Mucosa of stomach (tissue), 1 donor: ENCODE data around the gene ACTG2.
"Not testable (repeated sequence)": the region's sequence is repeated elsewhere in the genome, so short reads cannot be mapped to it uniquely, and the experiment has no call there.

Source experiments
- H3K27me3 ChIP-seq: one replicate; pipeline ENCODE4 v1.7.0; 2013; ENCODE audit warnings: mild to moderate bottlenecking, low read length; ENCODE audit not compliant: control insufficient read depth, insufficient read depth
- H3K36me3 ChIP-seq: one replicate; pipeline ENCODE4 v1.7.0; 2013; ENCODE audit warnings: low read length; ENCODE audit not compliant: control insufficient read depth, insufficient read depth
- H3K4me1 ChIP-seq: one replicate; pipeline ENCODE4 v1.7.0; 2013; ENCODE audit warnings: mild to moderate bottlenecking, low read length; ENCODE audit not compliant: control insufficient read depth, insufficient read depth
- H3K4me3 ChIP-seq: one replicate; pipeline ENCODE4 v1.7.0; 2013; ENCODE audit warnings: low read length
- H3K9ac ChIP-seq: one replicate; pipeline ENCODE4 v1.7.0; 2013; ENCODE audit warnings: mild to moderate bottlenecking, low read length, moderate library complexity
- H3K9me3 ChIP-seq: one replicate; pipeline ENCODE4 v1.7.0; 2013; ENCODE audit warnings: mild to moderate bottlenecking, low read length, moderate library complexity; ENCODE audit not compliant: control insufficient read depth
- donor health status: Pancreatic carcinoma.

ACTG2 gene

GRCh38 chr2:73877071-73877802 lies 15.6 kb upstream of the ACTG2 start:
- H3K36me3 ChIP-seq: no peaks in the 10 kb centered on the region
- H3K9ac ChIP-seq: no peak overlapping the region
- H3K27me3 ChIP-seq: no peaks in the 10 kb centered on the region
- H3K4me1 ChIP-seq: no peaks in the 10 kb centered on the region
- no peaks in the 10 kb centered on the region for H3K9me3 ChIP-seq
- no peak overlapping the region for H3K4me3 ChIP-seq

- not testable (repeated sequence) for H3K9ac ChIP-seq, H3K36me3 ChIP-seq, H3K9me3 ChIP-seq, H3K4me3 ChIP-seq, H3K4me1 ChIP-seq, H3K27me3 ChIP-seq
Measured at GRCh38 chr2:73877984-73878383, 14.8 kb upstream of the ACTG2 start.

GRCh38 chr2:73885406-73885805 lies 7.4 kb upstream of the ACTG2 start:
- Histone ChIP-seq H3K9me3 (no peaks in the 10 kb centered on the region), H3K27me3 (no peaks in the 10 kb centered on the region), H3K9ac (no peak overlapping the region), H3K4me3 (no peak overlapping the region), H3K36me3 (no peaks in the 10 kb centered on the region), H3K4me1 (no peaks in the 10 kb centered on the region)

GRCh38 chr2:73886357-73886756 lies 6.5 kb upstream of the ACTG2 start:
- H3K9me3 ChIP-seq: no peaks in the 10 kb centered on the region
- no peak overlapping the region for H3K9ac ChIP-seq
- H3K4me1 ChIP-seq: no peaks in the 10 kb centered on the region
- no peak overlapping the region for H3K4me3 ChIP-seq
- no peaks in the 10 kb centered on the region for H3K36me3 ChIP-seq
- H3K27me3 ChIP-seq: no peaks in the 10 kb centered on the region

- H3K4me1 ChIP-seq, H3K9me3 ChIP-seq, H3K9ac ChIP-seq, H3K36me3 ChIP-seq, H3K4me3 ChIP-seq, H3K27me3 ChIP-seq: not testable (repeated sequence)
Measured at GRCh38 chr2:73887596-73888353, 5.0 kb upstream of the ACTG2 start.

- Histone ChIP-seq H3K36me3 (no peaks in the 10 kb centered on the region), H3K4me3 (no peak overlapping the region), H3K4me1 (no peaks in the 10 kb centered on the region), H3K27me3 (no peaks in the 10 kb centered on the region), H3K9me3 (no peaks in the 10 kb centered on the region), H3K9ac (no peak overlapping the region)
Measured at GRCh38 chr2:73888388-73888787, 4.4 kb upstream of the ACTG2 start.

GRCh38 chr2:73889206-73889605 lies 3.6 kb upstream of the ACTG2 start:
- Histone ChIP-seq H3K27me3 (no peaks in the 10 kb centered on the region), H3K4me3 (no peak overlapping the region), H3K36me3 (no peaks in the 10 kb centered on the region), H3K9me3 (no peaks in the 10 kb centered on the region), H3K4me1 (no peaks in the 10 kb centered on the region), H3K9ac (no peak overlapping the region)

GRCh38 chr2:73890301-73891092 lies 2.3 kb upstream of the ACTG2 start:
- H3K9ac ChIP-seq: no peak overlapping the region
- no peak overlapping the region for H3K4me3 ChIP-seq

GRCh38 chr2:73891276-73891901 lies 1.4 kb upstream of the ACTG2 start:
- H3K27me3 ChIP-seq: no peaks in the 10 kb centered on the region
- H3K9ac ChIP-seq: no peak overlapping the region
- H3K36me3 ChIP-seq: no peaks in the 10 kb centered on the region
- H3K4me3 ChIP-seq: no peak overlapping the region
- no peaks in the 10 kb centered on the region for H3K4me1 ChIP-seq
- H3K9me3 ChIP-seq: no peaks in the 10 kb centered on the region

More at GRCh38 chr2:73890301-73891092, 2.3 kb upstream of the ACTG2 start:
- Histone ChIP-seq H3K36me3 (no peaks in the 10 kb centered on the region), H3K9me3 (no peaks in the 10 kb centered on the region), H3K4me1 (no peaks in the 10 kb centered on the region), H3K27me3 (no peaks in the 10 kb centered on the region)

GRCh38 chr2:73893764-73894474 lies 1.1 kb downstream of the ACTG2 start:
- H3K9ac ChIP-seq: peak overlapping the region; percentile 49
- no peaks in the 10 kb centered on the region for H3K9me3 ChIP-seq
- no peaks in the 10 kb centered on the region for H3K27me3 ChIP-seq
- H3K36me3 ChIP-seq: no peaks in the 10 kb centered on the region
- peaks cover 5% of the 10 kb centered on the region for H3K4me1 ChIP-seq
- no peak overlapping the region for H3K4me3 ChIP-seq

- no peaks in the 10 kb centered on the region for H3K27me3 ChIP-seq
- H3K4me1 ChIP-seq: peaks cover 5% of the 10 kb centered on the region
- no peak overlapping the region for H3K4me3 ChIP-seq
- H3K36me3 ChIP-seq: no peaks in the 10 kb centered on the region
- H3K9ac ChIP-seq: peak overlapping the region; percentile 49
- H3K9me3 ChIP-seq: no peaks in the 10 kb centered on the region
Measured at GRCh38 chr2:73894475-73894850, 1.7 kb downstream of the ACTG2 start.
